GM12891 (cell line): Measurements from ENCODE around the gene C2orf72.

Source experiments
- DNase-seq: peaks from one replicate; pipeline ENCODE4 v3.0.0; 2011; ENCODE audit warnings: low spot score; ENCODE audit not compliant: insufficient read length
- FAIRE-seq: peaks from 2 replicates; lab custom pipeline; 2011; peaks lifted over from hg19 to GRCh38; lab: Jason Lieb, UNC
- PAX5 ChIP-seq: IDR thresholded peaks from 2 replicates; pipeline ENCODE4 v1.6.1; 2011; ENCODE audit warnings: low read length, moderate library complexity, mild to moderate bottlenecking; ENCODE audit not compliant: insufficient read depth, severe bottlenecking
- POLR2A ChIP-seq: IDR thresholded peaks from 2 replicates; pipeline ENCODE4 v1.6.1; 2011; ENCODE audit warnings: low read depth, low read length, control low read depth
- POLR2AphosphoS5 ChIP-seq: IDR thresholded peaks from 2 replicates; pipeline ENCODE4 v1.6.1; 2011; ENCODE audit warnings: low read depth, low read length, control low read depth
- POU2F2 ChIP-seq: IDR thresholded peaks from 2 replicates; pipeline ENCODE4 v1.6.1; 2011; ENCODE audit warnings: low read depth, mild to moderate bottlenecking, control low read depth, low read length, moderate library complexity
- SPI1 ChIP-seq: IDR thresholded peaks from 2 replicates; pipeline ENCODE4 v1.6.1; 2011; ENCODE audit warnings: low read depth, low read length, control low read depth
- TAF1 ChIP-seq: IDR thresholded peaks from 2 replicates; pipeline ENCODE4 v1.6.1; 2011; ENCODE audit warnings: low read depth, low read length, control low read depth

The C2orf72 gene

GRCh38 chr2:231039821-231040364 lies 2.6 kb downstream of the C2orf72 start:
- TF ChIP-seq POU2F2 (no peak), POLR2AphosphoS5 (no peak), TAF1 (no peak), PAX5 (no peak), SPI1 (no peak), POLR2A (no peak)
- FAIRE-seq: no peak
- DNase-seq: no peak

- no peak for TF ChIP-seq POU2F2
- no peak for TF ChIP-seq POLR2AphosphoS5
- no peak for TF ChIP-seq TAF1
- no peak for TF ChIP-seq POLR2A
- DNase-seq (no peak), FAIRE-seq (no peak)
Measured at GRCh38 chr2:231041061-231041689, 3.9 kb downstream of the C2orf72 start.

GRCh38 chr2:231043796-231044195 lies 6.5 kb downstream of the C2orf72 start:
- no peak for FAIRE-seq
- DNase-seq: no peak

GRCh38 chr2:231046916-231047273 lies 9.6 kb downstream of the C2orf72 start:
- FAIRE-seq (no peak), DNase-seq (no peak)
- TF ChIP-seq POLR2A: no peak
- TF ChIP-seq PAX5: no peak

More at GRCh38 chr2:231043796-231044195, 6.5 kb downstream of the C2orf72 start:
- TF ChIP-seq PAX5 (no peak), SPI1 (no peak), POU2F2 (no peak), POLR2AphosphoS5 (no peak), TAF1 (no peak), POLR2A (no peak)

GRCh38 chr2:231047274-231047922 lies 10.1 kb downstream of the C2orf72 start:
- TF ChIP-seq SPI1: no peak
- DNase-seq: no peak
- no peak for FAIRE-seq

- DNase-seq (no peak), FAIRE-seq (no peak)
- TF ChIP-seq POLR2A (no peak), PAX5 (no peak), SPI1 (no peak), POU2F2 (no peak), POLR2AphosphoS5 (no peak), TAF1 (no peak)
Measured at GRCh38 chr2:231047923-231048915, 10.9 kb downstream of the C2orf72 start.

- TF ChIP-seq POLR2A (no peak), SPI1 (no peak), PAX5 (no peak), POLR2AphosphoS5 (no peak), TAF1 (no peak), POU2F2 (no peak)
Measured at GRCh38 chr2:231049286-231050017, 12.1 kb downstream of the C2orf72 start.

GRCh38 chr2:231050018-231050901 lies 12.9 kb downstream of the C2orf72 start:
- DNase-seq (no peak), FAIRE-seq (no peak)
- no peak for TF ChIP-seq TAF1
- no peak for TF ChIP-seq POLR2AphosphoS5
- no peak for TF ChIP-seq PAX5
- TF ChIP-seq POU2F2: no peak
- TF ChIP-seq SPI1: no peak
- TF ChIP-seq POLR2A: no peak

More at GRCh38 chr2:231049286-231050017, 12.1 kb downstream of the C2orf72 start:
- DNase-seq (no peak), FAIRE-seq (no peak)
